Measurements from ENCODE around the gene UBXN11. TPM values are rescaled to one million over a fixed set of nuclear protein-coding genes. Genes with fewer than 3 reads are reported as not detected.

UBXN11 gene
- total and polyA plus RNA-seq, 2 of the 13 experiments (the other 11 are each of a cell fraction or from before 2014, with no cell fraction given) = 9.3 to 10.4 TPM

GRCh38 chr1:26314501-26314900 is 8.1 kb upstream of the UBXN11 start:
- no peaks in the 10 kb centered on the region for H3K36me3 ChIP-seq (replicated peaks in 1 of 2; ENCODE audit: control insufficient read depth in 1 of 2, insufficient read depth in 2 of 2, low read length in 2 of 2)
- intact Hi-C loops (cut with micrococcal nuclease; ENCODE audit: unreplicated experiment) = no loop called here
- H3K4me2 ChIP-seq (ENCODE audit: low read depth, low read length) = no peak overlapping the region
- H4K20me1 ChIP-seq (ENCODE audit: insufficient read depth, low read length) = no peaks in the 10 kb centered on the region
- TF ChIP-seq RORA (CRISPR knock-in tag; IDR thresholded peaks at IDR 0.05) (no peak), PATZ1 (CRISPR knock-in tag; IDR thresholded peaks at IDR 0.05) (no peak), ZBTB33 (CRISPR knock-in tag; IDR thresholded peaks at IDR 0.05) (no peak), CBX1 (IDR thresholded peaks at IDR 0.05; ENCODE audit: low read depth) (no peak), CCDC6 (CRISPR knock-in tag; IDR thresholded peaks at IDR 0.05) (no peak), ZNF7 (CRISPR knock-in tag; IDR thresholded peaks at IDR 0.05) (no peak), ZNF780A (CRISPR knock-in tag; IDR thresholded peaks at IDR 0.05) (no peak), ZNF280D (CRISPR knock-in tag; IDR thresholded peaks at IDR 0.05) (no peak), GATAD2A (CRISPR knock-in tag; IDR thresholded peaks at IDR 0.05) (no peak), ZBTB2 (CRISPR knock-in tag; IDR thresholded peaks at IDR 0.05; ENCODE audit: low read depth) (no peak)
- no peak for ATAC-seq
- CTCF ChIA-PET (ENCODE audit: low intra/inter-chr PET ratio, low total read pairs) = no interaction called here
- H3K27me3 ChIP-seq (ENCODE audit: control insufficient read depth in 1 of 2, insufficient read depth in 2 of 2, low read length in 2 of 2) = no peaks in the 10 kb centered on the region
- no peak overlapping the region for H3K27ac ChIP-seq (ENCODE audit: extremely low read length, insufficient read depth, low read length)
- H3K9me3 ChIP-seq (ENCODE audit: low read length) = no peaks in the 10 kb centered on the region
- H3K4me1 ChIP-seq (ENCODE audit: insufficient read depth, low read length) = peaks cover 15% of the 10 kb centered on the region; the same call in 1 of the 2 replicates
- H2AFZ ChIP-seq (ENCODE audit: low read length) = no peak overlapping the region
- DNase-seq (ENCODE audit: low spot score) = no peak
- no peaks in the 10 kb centered on the region for H3K79me2 ChIP-seq (ENCODE audit: insufficient read depth, low read length)
- BruUV-seq (replicated peaks) = no TSS peak
- in situ Hi-C loops (cut with HindIII; ENCODE audit: extremely low pct_ligation_motif_present, low pct_unique_long_range_greater_than_20kb) = no loop called here
- no peak overlapping the region for H3K9ac ChIP-seq (ENCODE audit: insufficient read depth, low read depth, low read length)
- no peak for FAIRE-seq
- H3K4me3 ChIP-seq (replicated peaks in 1 of 3; ENCODE audit: insufficient read depth in 1 of 3, low read depth in 2 of 3, low read length in 3 of 3) = no peak overlapping the region
- POLR2A ChIA-PET = no interaction called here
- WGBS (ENCODE audit: low lambda C conversion rate) = 62% methylated on average over 5 of the region's 5 CpGs
